Activated CD8-positive, alpha-beta memory T cell treated with anti-CD3 and anti-CD28 coated beads for 24 hours (primary cell): ENCODE results near the gene TTLL5.

ENCODE experiments used
- DNase-seq: peaks from one replicate; pipeline ENCODE4 v3.0.0-alpha.2; 2020

Gene TTLL5

GRCh38 chr14:75805646-75806045, 144.6 kb downstream of the TTLL5 start:
- DNase-seq, result no peak

GRCh38 chr14:75806352-75806832, 145.3 kb downstream of the TTLL5 start:
- DNase-seq, result no peak

- no peak for DNase-seq
Observed at GRCh38 chr14:75807667-75808360, 146.8 kb downstream of the TTLL5 start.

GRCh38 chr14:75811136-75811829, 150.2 kb downstream of the TTLL5 start:
- no peak for DNase-seq

- DNase-seq, result no peak
Observed at GRCh38 chr14:75811872-75812499, 150.9 kb downstream of the TTLL5 start.

GRCh38 chr14:75812622-75813021, 151.6 kb downstream of the TTLL5 start:
- DNase-seq, result no peak

- DNase-seq, result no peak
Observed at GRCh38 chr14:75820761-75821160, 159.7 kb downstream of the TTLL5 start.

GRCh38 chr14:75821831-75822521, 160.9 kb downstream of the TTLL5 start:
- no peak for DNase-seq

GRCh38 chr14:75822522-75823141, 161.6 kb downstream of the TTLL5 start:
- no peak for DNase-seq

- no peak for DNase-seq
Observed at GRCh38 chr14:75823334-75823733, 162.3 kb downstream of the TTLL5 start.

- no peak for DNase-seq
Observed at GRCh38 chr14:75824318-75824717, 163.3 kb downstream of the TTLL5 start.

GRCh38 chr14:75825147-75825592, 164.1 kb downstream of the TTLL5 start:
- DNase-seq, result no peak

- DNase-seq, result no peak
Observed at GRCh38 chr14:75826599-75826998, 165.6 kb downstream of the TTLL5 start.

- DNase-seq, result no peak
Observed at GRCh38 chr14:75827331-75827730, 166.3 kb downstream of the TTLL5 start.

GRCh38 chr14:75829316-75829715, 168.3 kb downstream of the TTLL5 start:
- no peak for DNase-seq

- no peak for DNase-seq
Observed at GRCh38 chr14:75831455-75831854, 170.4 kb downstream of the TTLL5 start.

- no peak for DNase-seq
Observed at GRCh38 chr14:75831952-75832351, 170.9 kb downstream of the TTLL5 start.

GRCh38 chr14:75832621-75833297, 171.7 kb downstream of the TTLL5 start:
- DNase-seq, result no peak

- DNase-seq, result no peak
Observed at GRCh38 chr14:75833326-75834020, 172.4 kb downstream of the TTLL5 start.

GRCh38 chr14:75835156-75835725, 174.2 kb downstream of the TTLL5 start:
- no peak for DNase-seq

GRCh38 chr14:75835737-75836136, 174.7 kb downstream of the TTLL5 start:
- DNase-seq, result no peak
